Naive thymus-derived CD8-positive, alpha-beta T cell (primary cell): Measurements from ENCODE around the gene RGS5. TPM values are rescaled to one million over a fixed set of nuclear protein-coding genes. Genes with fewer than 3 reads are reported as not detected.
A peak's percentile ranks its signal among the peaks of the same experiment; 100 is the strongest.
"Not testable (repeated sequence)": the region's sequence is repeated elsewhere in the genome, so short reads cannot be mapped to it uniquely, and the experiment has no call there.

ENCODE experiments used
- ATAC-seq, 2 donors: fragments of 150-1000 bp; cut with Tn5 transposase in 1 of 2; sonication (Bioruptor Pico), chemical (Tn5 transposase) in 1 of 2; 1 replicate in 1 of 2; 2 replicates in 1 of 2; pipeline ENCODE4 v1.10.0; 2021; ENCODE audit warnings: mild to moderate bottlenecking in 2 of 2, moderate library complexity in 2 of 2
- POLR2A ChIA-PET: fragments of 350-600 bp; sonication (Branson Sonifier 250); formaldehyde crosslinking; loops from one replicate; lab custom pipeline; 2021; ENCODE audit warnings: antibody characterized with exemption; lab: Charles Lee
- DNase-seq, 10 donors: peaks; one replicate each; pipeline versions ENCODE4 v3.0.0 to v3.0.0-alpha.2; 2020 to 2022
- H3K27ac Mint-ChIP-seq, 10 donors: one replicate each; pipeline ENCODE4 v1.8.0; 2020 to 2022; ENCODE audit warnings: mild to moderate bottlenecking in 10 of 10, mixed read lengths in 10 of 10, moderate library complexity in 4 of 10, inconsistent platforms in 1 of 10
- H3K27me3 Mint-ChIP-seq, 5 donors: one replicate each; pipeline ENCODE4 v1.8.0; 2021 to 2022; ENCODE audit warnings: mixed read lengths in 5 of 5
- H3K36me3 Mint-ChIP-seq, 3 donors: one replicate each; pipeline ENCODE4 v1.8.0; 2020 to 2022; ENCODE audit warnings: mixed read lengths in 3 of 3, mild to moderate bottlenecking in 2 of 3, inconsistent platforms in 1 of 3
- H3K4me1 Mint-ChIP-seq, 4 donors: one replicate each; pipeline ENCODE4 v1.8.0; 2021 to 2022; ENCODE audit warnings: mixed read lengths in 4 of 4
- H3K4me3 Mint-ChIP-seq, 10 donors: one replicate each; pipeline ENCODE4 v1.8.0; 2020 to 2022; ENCODE audit warnings: mild to moderate bottlenecking in 10 of 10, mixed read lengths in 10 of 10, moderate library complexity in 6 of 10, inconsistent platforms in 1 of 10
- H3K9me3 Mint-ChIP-seq, 9 donors: one replicate each; pipeline ENCODE4 v1.8.0; 2020 to 2022; ENCODE audit warnings: mixed read lengths in 9 of 9, mild to moderate bottlenecking in 3 of 9, inconsistent platforms in 1 of 9, moderate library complexity in 1 of 9
- polyA plus RNA-seq, 3 donors: library from polyadenylated mRNA; unstranded; fragments of 300-500 nt; fragmentation: Illumina TruSeq; gene quantifications; one replicate each; pipeline ENCODE4 v1.2.3, GENCODE V29; 2021
- total RNA-seq, 8 experiments: library from RNA in 2 of 8; stranded (reverse) in 2 of 8; gene quantifications; one replicate each; pipeline ENCODE4 v1.2.3 and lab custom pipeline; 2021 to 2026

The RGS5 gene, protein sequence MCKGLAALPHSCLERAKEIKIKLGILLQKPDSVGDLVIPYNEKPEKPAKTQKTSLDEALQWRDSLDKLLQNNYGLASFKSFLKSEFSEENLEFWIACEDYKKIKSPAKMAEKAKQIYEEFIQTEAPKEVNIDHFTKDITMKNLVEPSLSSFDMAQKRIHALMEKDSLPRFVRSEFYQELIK
- 1 to 10 TPM; 1.4 to 1.6 TPM for total RNA-seq
- polyA plus RNA-seq: 1 to 10 TPM in 2 of 3 donors, under 1 TPM in 1; 0.77 to 3.8 (median 3.8) TPM
- total RNA-seq (lab: John Stamatoyannopoulos, UW): 0 to 3.2 (median 1.3) reads per million in 6 experiments

DNA sequence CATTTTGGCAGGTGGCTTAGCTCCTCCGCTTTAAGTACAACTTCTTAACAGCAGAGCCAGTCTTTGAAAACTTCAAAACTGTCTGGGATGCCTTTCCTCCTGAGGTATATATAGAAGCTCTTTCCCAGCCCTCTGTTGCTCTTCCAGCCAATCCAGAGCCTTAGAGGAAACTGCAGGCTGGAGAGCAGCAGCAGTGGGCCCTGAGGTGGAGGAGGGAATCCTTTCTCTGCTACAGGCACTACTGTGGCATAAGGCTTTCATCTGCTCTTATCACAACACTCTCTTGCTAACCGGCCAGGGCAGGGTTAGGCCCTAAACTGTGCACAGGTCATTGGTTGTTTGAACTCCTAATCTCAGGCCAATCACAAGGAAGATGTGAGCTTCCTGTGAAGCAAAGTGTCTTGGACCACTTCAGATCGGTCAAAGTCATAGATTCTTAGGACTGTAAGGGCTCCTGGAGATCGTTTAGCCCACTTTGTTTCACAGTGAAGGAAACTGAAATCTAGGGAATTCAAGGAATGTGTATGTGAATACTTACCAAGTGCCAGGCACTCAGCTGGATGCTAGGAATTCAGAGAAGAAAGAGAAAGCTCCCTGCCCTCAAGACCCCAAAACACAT is at the start of gene RGS5:
TSS of gene RGS5 (minus strand) at position 84 of the 619 bp plus-strand sequence. CDS start at position 3, 81 bp downstream.
- ATAC-seq (no peak), DNase-seq (no peak)
- POLR2A ChIA-PET: no interaction called here
- Mint-ChIP-seq H3K27me3 (peaks cover 0 to 2% (median 1%) of the 10 kb centered on the region in 5 donors), H3K36me3 (no peaks in the 10 kb centered on the region), H3K4me1 (no peaks in the 10 kb centered on the region), H3K9me3 (no peaks in the 10 kb centered on the region), H3K27ac (peak within 1 kb of the TSS in 1 of 10 donors; percentile 61), H3K4me3 (no peak within 1 kb of the TSS)

DNA sequence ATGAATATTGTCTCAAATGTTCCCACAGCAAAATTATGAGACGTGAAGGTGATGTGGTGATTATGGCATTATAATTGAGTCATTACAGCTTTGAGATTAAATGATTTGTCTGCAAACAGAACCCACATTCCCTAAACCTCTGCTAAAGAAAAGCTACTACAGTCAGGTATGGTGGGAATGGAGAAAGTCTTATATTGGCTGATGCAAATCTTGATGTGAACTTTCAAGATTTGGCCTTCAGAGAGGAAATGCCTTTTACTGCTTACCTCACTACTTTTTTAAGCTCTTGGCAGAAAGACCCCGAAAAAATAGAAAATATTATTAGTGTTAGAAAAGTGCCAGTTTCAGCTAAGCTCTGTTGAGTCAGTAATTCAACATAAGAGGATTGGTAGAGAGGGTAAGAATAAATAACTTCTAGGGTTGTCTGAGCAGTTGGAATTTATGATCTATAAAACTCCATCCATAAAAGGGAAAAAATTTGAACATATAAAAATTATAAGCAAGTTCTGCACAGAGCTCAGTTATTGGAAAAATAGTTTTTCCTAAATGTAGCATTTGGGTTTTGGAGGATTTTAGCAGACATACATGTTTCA is 47.8 kb upstream of the RGS5 start:
- Mint-ChIP-seq H3K27me3 (no peaks in the 10 kb centered on the region), H3K4me1 (no peaks in the 10 kb centered on the region), H3K36me3 (peaks cover 0 to 23% (median 8%) of the 10 kb centered on the region in 3 donors), H3K4me3 (no peak overlapping the region), H3K27ac (no peak overlapping the region), H3K9me3 (peaks cover 0 to 13% (median 4%) of the 10 kb centered on the region in 9 donors)
- POLR2A ChIA-PET: no interaction called here
- no peak for ATAC-seq
- no peak for DNase-seq

DNA sequence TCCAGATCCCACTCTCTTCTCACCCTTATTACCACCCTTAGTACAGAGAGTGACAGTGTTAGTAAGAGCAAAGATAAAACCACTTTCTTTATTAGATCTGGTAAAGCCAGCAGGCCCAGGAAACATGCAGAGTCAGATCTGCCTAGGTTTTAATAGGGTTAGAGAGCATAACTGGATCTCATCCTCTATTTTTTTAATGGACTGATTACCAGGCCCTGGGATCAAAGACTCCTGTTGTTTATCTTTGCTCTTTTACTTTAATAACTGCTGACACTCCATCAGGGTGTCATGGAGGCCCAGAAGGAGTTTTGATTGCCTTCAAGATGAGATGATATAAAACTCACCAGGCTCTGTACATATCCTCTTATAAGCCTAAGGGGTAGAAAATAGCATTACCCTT is 45.3 kb upstream of the RGS5 start:
- POLR2A ChIA-PET: no interaction called here
- H3K27ac Mint-ChIP-seq: no peak overlapping the region
- peaks cover 0 to 25% (median 10%) of the 10 kb centered on the region in 3 donors for H3K36me3 Mint-ChIP-seq
- no peaks in the 10 kb centered on the region for H3K27me3 Mint-ChIP-seq
- peaks cover 0 to 9% (median 3%) of the 10 kb centered on the region in 9 donors for H3K9me3 Mint-ChIP-seq
- DNase-seq (no peak), ATAC-seq (no peak)
- no peak overlapping the region for H3K4me3 Mint-ChIP-seq
- no peaks in the 10 kb centered on the region for H3K4me1 Mint-ChIP-seq

DNA sequence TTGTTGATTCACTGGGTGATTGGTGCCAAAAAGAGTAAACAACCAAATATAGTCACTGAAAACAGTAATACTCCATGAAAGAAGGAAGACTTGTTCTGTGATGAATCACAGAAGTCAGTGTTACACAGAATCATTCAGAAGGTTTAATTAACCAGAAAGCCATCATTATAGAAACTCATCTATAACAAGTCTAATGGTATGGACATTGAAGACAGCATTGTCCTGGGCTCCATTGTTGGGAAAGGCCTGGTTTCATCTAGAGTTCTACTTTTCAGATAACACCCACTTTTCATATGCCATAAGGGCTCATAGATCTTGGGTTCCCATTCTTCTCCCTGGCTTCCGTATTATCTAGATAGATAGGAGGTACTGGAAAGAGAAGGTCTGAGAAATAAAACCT is 41.9 kb upstream of the RGS5 start:
- H3K27me3 Mint-ChIP-seq, DNase-seq, H3K4me3 Mint-ChIP-seq, POLR2A ChIA-PET, H3K4me1 Mint-ChIP-seq, H3K27ac Mint-ChIP-seq, ATAC-seq: not testable (repeated sequence)
- peaks cover 0 to 10% (median 1%) of the 10 kb centered on the region in 9 donors for H3K9me3 Mint-ChIP-seq
- H3K36me3 Mint-ChIP-seq: peaks cover 0 to 30% (median 15%) of the 10 kb centered on the region in 3 donors

DNA sequence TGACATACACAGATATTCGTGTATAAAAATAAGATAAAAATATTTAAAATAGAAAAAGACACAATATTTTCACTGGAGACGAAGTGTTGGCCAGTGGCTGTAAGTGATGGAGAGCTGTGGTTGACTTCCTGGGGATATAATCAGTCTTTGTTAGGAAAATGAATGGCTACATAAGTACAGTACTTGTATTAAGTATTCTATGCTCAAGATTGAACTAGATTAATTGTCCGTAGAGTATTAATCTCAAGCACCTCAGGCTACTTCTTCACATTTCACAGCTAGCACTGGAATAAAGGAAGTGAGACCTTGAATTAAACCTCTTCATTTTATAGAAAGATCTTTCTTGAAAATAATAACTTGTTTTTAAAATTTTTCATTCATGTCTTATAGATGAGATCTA is 39.0 kb upstream of the RGS5 start:
- Mint-ChIP-seq H3K27ac (no peak overlapping the region), H3K36me3 (peaks cover 0 to 24% (median 10%) of the 10 kb centered on the region in 3 donors), H3K9me3 (peaks cover 0 to 9% (median 3%) of the 10 kb centered on the region in 9 donors), H3K4me3 (no peak overlapping the region), H3K4me1 (no peaks in the 10 kb centered on the region), H3K27me3 (no peaks in the 10 kb centered on the region)
- DNase-seq (no peak), ATAC-seq (no peak)
- POLR2A ChIA-PET: no interaction called here

DNA sequence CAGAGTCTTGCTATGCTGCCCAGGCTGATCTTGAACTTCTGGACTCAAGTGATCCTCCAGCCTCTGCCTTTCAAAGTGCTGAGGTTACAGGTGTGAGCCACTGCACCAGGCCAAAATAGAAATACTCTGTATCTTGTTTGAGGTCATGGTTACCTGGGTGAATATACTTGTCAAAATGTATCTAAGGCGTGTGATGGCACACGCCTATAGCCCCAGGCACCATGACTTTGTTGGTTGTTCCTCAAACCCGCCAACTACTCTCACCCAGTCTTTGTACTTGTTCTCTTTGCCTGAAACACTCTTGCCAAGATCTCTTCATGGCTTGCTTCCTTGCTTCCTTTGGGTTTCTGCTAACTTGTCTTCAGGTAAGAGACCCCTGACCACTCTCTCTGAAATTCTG is 38.0 kb upstream of the RGS5 start:
- H3K9me3 Mint-ChIP-seq: peaks cover 0 to 9% (median 4%) of the 10 kb centered on the region in 9 donors
- H3K27ac Mint-ChIP-seq: no peak overlapping the region
- ATAC-seq: no peak
- peaks cover 0 to 17% (median 10%) of the 10 kb centered on the region in 3 donors for H3K36me3 Mint-ChIP-seq
- H3K4me3 Mint-ChIP-seq: no peak overlapping the region
- no peak for DNase-seq
- POLR2A ChIA-PET: no interaction called here
- H3K4me1 Mint-ChIP-seq: no peaks in the 10 kb centered on the region
- H3K27me3 Mint-ChIP-seq: no peaks in the 10 kb centered on the region

DNA sequence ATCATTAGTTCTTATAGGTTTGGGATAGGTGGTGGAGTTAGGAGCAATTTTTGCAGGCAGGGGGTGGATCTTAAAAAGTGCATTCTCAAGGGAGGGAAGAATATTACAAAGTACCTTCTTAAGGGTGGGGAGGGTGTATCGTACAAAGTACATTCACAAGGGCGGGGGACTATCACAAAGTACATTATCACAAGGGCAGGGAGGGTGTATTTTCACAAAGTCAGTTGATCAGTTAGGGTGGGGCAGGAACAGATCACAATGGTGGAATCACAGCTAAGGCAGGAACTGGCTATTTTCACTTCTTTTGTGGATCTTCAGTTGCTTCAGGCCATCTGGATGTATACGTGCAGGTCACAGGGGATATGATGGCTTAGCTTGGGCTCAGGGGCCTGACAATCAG is 30.9 kb upstream of the RGS5 start:
- not testable (repeated sequence) for H3K27ac Mint-ChIP-seq, H3K4me3 Mint-ChIP-seq
- H3K9me3 Mint-ChIP-seq: peaks cover 0 to 12% (median 5%) of the 10 kb centered on the region in 9 donors

DNA sequence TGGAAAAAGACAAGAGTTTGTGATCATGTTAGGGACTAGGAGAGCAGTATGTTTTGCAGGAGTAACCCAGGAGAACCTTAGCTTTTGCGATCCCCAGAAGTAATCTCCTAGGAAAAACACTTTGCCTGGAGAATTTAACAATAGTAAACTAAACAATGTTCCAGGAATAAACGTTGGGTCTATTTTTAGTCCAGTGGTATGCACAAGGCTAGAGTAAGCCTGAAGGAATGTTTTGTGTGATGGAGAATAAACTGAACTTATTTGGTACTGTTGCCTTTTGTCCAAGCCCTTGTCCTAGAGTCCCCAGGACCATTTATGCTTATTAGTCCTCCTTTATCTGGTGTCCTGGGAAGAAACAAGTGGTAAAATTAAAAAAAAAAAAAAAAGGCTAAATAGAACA is 28.7 kb upstream of the RGS5 start:
- Mint-ChIP-seq H3K9me3 (peaks cover 0 to 15% (median 7%) of the 10 kb centered on the region in 9 donors), H3K27me3 (peaks cover 0 to 5% (median 3%) of the 10 kb centered on the region in 5 donors), H3K4me1 (no peaks in the 10 kb centered on the region), H3K36me3 (peaks cover 0 to 12% (median 11%) of the 10 kb centered on the region in 3 donors), H3K4me3 (no peak overlapping the region), H3K27ac (no peak overlapping the region)
- no peak for ATAC-seq
- POLR2A ChIA-PET: no interaction called here
- no peak for DNase-seq

More for the DNA sequence above, 30.9 kb upstream of the RGS5 start:
- H3K4me1 Mint-ChIP-seq, ATAC-seq, H3K27me3 Mint-ChIP-seq, POLR2A ChIA-PET, DNase-seq: not testable (repeated sequence)
- H3K36me3 Mint-ChIP-seq: peaks cover 0 to 10% (median 4%) of the 10 kb centered on the region in 3 donors

DNA sequence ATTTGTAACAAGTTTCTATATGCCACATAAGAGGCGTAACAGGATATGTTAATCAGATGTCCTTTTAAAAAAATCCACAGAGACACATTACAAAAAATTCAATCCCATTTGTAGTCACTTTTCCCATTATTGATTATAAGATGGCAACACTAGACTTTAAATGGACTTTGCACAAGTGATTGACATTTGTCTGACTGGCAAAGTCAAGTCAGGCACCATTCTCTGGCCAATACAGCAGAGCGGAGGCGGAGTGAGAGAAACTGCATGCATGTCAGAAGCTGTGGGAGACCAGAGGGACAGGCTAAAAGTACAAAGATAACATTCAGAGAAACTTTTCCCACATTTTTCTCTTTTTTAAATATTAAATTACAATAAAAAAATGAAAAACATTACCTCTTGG is 28.1 kb upstream of the RGS5 start:
- peaks cover 0 to 5% (median 3%) of the 10 kb centered on the region in 5 donors for H3K27me3 Mint-ChIP-seq
- POLR2A ChIA-PET: no interaction called here
- no peaks in the 10 kb centered on the region for H3K4me1 Mint-ChIP-seq
- ATAC-seq (no peak), DNase-seq (no peak)
- H3K36me3 Mint-ChIP-seq: peaks cover 0 to 12% (median 11%) of the 10 kb centered on the region in 3 donors
- no peak overlapping the region for H3K4me3 Mint-ChIP-seq
- peak overlapping the region in 1 of 10 donors; percentile 32 for H3K27ac Mint-ChIP-seq
- H3K9me3 Mint-ChIP-seq: peaks cover 0 to 15% (median 4%) of the 10 kb centered on the region in 9 donors

DNA sequence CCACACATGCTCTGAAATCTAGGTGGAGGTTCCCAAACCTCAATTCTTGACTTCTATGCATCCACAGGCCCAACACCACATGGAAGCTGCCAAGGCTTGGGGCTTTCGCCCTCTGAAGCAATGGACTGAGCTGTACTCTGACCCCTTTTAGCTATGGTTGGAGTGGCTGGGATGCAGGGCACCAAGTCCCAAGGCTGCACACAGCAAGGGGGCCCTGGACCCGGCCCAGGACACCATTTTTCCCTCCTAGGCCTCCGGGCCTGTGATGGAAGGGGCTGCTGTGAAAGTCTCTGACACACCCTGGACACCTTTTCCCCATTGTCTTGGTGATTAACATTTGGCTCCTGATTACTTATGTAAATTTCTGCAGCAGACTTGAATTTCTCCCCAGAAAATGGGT is 25.6 kb upstream of the RGS5 start:
- Mint-ChIP-seq H3K9me3 (peaks cover 0 to 15% (median 4%) of the 10 kb centered on the region in 9 donors), H3K36me3 (peaks cover 0 to 12% (median 7%) of the 10 kb centered on the region in 3 donors)
- H3K4me3 Mint-ChIP-seq, POLR2A ChIA-PET, H3K27me3 Mint-ChIP-seq, ATAC-seq, DNase-seq, H3K27ac Mint-ChIP-seq, H3K4me1 Mint-ChIP-seq: not testable (repeated sequence)

DNA sequence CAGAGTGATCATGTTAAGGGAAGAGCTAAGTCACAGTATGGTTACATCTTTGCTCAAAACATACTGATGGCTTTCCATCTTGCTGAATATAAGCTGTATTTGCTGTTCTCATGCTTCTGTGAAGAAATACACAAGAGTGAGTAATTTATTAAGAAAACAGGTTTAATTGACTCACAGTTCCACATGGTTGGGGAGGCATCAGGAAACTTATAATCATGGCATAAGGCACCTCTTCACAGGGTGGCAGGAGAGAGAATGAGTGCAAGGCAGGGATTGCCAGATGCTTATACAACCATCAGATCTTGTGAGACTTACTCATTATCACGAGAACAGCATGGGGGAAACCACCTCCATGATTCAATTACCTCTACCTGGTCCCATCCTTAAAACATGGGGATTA is 24.4 kb upstream of the RGS5 start:
- no peak for DNase-seq
- Mint-ChIP-seq H3K4me3 (no peak overlapping the region), H3K4me1 (no peaks in the 10 kb centered on the region), H3K27me3 (peaks cover 0 to 3% (median 3%) of the 10 kb centered on the region in 5 donors), H3K36me3 (peaks cover 0 to 12% (median 7%) of the 10 kb centered on the region in 3 donors), H3K27ac (no peak overlapping the region), H3K9me3 (peaks cover 0 to 15% (median 4%) of the 10 kb centered on the region in 9 donors)
- ATAC-seq: no peak
- POLR2A ChIA-PET: no interaction called here

DNA sequence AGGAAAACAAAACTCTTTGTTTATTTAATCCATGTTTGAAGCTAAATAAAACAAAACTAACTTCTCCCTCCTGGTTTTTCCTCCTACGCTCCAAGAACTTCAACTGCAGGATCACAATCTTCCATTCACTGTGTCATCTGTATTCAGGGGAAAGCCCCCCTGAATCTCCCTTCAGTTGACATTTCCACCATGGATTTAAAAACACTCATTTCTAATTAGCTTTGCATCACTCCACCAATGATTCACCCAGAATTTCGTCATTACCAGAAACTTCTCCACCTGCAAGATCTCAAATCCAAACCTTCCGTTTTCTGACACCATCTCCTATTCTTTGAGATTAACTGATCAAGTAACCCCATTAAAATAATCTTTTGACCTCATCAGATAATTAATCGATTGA is 10.9 kb upstream of the RGS5 start:
- H3K27me3 Mint-ChIP-seq: peaks cover 4 to 18% (median 15%) of the 10 kb centered on the region in 5 donors
- no peaks in the 10 kb centered on the region for H3K4me1 Mint-ChIP-seq
- H3K27ac Mint-ChIP-seq: no peak overlapping the region
- no peaks in the 10 kb centered on the region for H3K36me3 Mint-ChIP-seq
- no peaks in the 10 kb centered on the region for H3K9me3 Mint-ChIP-seq
- ATAC-seq: no peak
- no peak for DNase-seq
- POLR2A ChIA-PET: no interaction called here
- H3K4me3 Mint-ChIP-seq: no peak overlapping the region

DNA sequence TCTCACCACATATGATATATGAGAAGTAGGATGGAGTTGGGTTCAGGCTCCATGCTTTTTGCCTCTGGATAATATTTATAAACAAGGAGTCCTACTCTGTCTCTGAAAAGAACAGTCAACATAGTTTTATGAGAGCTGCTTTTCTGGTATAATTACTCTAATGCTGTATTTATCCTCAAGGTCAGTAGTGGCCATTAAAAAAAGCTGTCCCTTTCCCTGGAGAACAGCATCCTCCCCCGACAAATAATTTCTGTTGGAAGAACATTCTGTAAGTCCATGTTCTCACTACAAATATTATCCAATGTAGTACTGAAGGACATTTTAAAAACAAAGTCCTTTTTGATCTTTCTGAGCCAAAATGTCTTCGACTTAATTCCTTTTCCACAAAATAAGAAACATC is 9.0 kb upstream of the RGS5 start:
- DNase-seq (no peak), ATAC-seq (no peak)
- peaks cover 4 to 18% (median 15%) of the 10 kb centered on the region in 5 donors for H3K27me3 Mint-ChIP-seq
- H3K4me1 Mint-ChIP-seq: no peaks in the 10 kb centered on the region
- H3K9me3 Mint-ChIP-seq: no peaks in the 10 kb centered on the region
- H3K36me3 Mint-ChIP-seq: no peaks in the 10 kb centered on the region
- H3K27ac Mint-ChIP-seq: no peak overlapping the region
- H3K4me3 Mint-ChIP-seq: no peak overlapping the region
- POLR2A ChIA-PET: no interaction called here
